K562 (cell line): ENCODE results near the gene SH3BGRL3. TPM values are rescaled to one million over a fixed set of nuclear protein-coding genes. Genes with fewer than 3 reads are reported as not detected.
A peak's percentile ranks its signal among the peaks of the same experiment; 100 is the strongest.

ENCODE experiments used
- BHLHE40 ChIP-seq: IDR thresholded peaks from 2 replicates; pipeline ENCODE4 v1.6.1; 2011; ENCODE audit warnings: low read length, improper control_type of control experiment
- BMI1 ChIP-seq: fragments of 150-350 bp; IDR thresholded peaks from 2 replicates; pipeline ENCODE4 v1.6.1; 2014; ENCODE audit warnings: low read length
- CBFA2T3 ChIP-seq: fragments of 450-650 bp; IDR thresholded peaks from 2 replicates; pipeline ENCODE4 v1.6.1; 2017
- CHAMP1 ChIP-seq: fragments of 450-650 bp; IDR thresholded peaks from 2 replicates; pipeline ENCODE4 v1.6.1; 2016; ENCODE audit warnings: mild to moderate bottlenecking
- CHD4 ChIP-seq: fragments of 200-600 bp; sonication (generic); IDR thresholded peaks from 3 replicates; pipeline ENCODE4 v1.6.1; 2012; ENCODE audit warnings: low read depth, mild to moderate bottlenecking, mixed read lengths, low read length, inconsistent platforms; ENCODE audit not compliant: insufficient read depth, insufficient replicate concordance, poor library complexity, severe bottlenecking
- CREB3 ChIP-seq: fragments of 450-650 bp; conservative IDR thresholded peaks from 2 replicates; pipeline ENCODE4 v1.6.1; 2016; ENCODE audit warnings: missing genetic modification characterization, low read depth, mild to moderate bottlenecking, missing compliant biosample characterization, moderate library complexity
- CXXC5 ChIP-seq: fragments of 250-450 bp; sonication (Bioruptor Pico); IDR thresholded peaks from 2 replicates; pipeline ENCODE4 v1.8.0; 2022; ENCODE audit warnings: inconsistent platforms, mild to moderate bottlenecking, moderate library complexity
- LEF1 ChIP-seq: fragments of 450-650 bp; IDR thresholded peaks from 2 replicates; pipeline ENCODE4 v1.6.1; 2016; ENCODE audit warnings: mild to moderate bottlenecking
- MLX ChIP-seq, 2 experiments: fragments of 450-650 bp in 1 of 2; sonication (generic) in 1 of 2; formaldehyde crosslinking; conservative IDR thresholded peaks; 2 replicates each; pipeline versions ENCODE4 v1.4.0 to v1.8.1; 2020 to 2022; ENCODE audit warnings: mild to moderate bottlenecking in 1 of 2, missing genetic modification reagents in 1 of 2
- NR2C1 ChIP-seq, 2 experiments: fragments of 450-650 bp; IDR thresholded peaks; 2 replicates each; pipeline ENCODE4 v1.6.1; 2017; ENCODE audit warnings: mild to moderate bottlenecking in 2 of 2, antibody characterized with exemption in 1 of 2, inconsistent platforms in 1 of 2, missing compliant biosample characterization in 1 of 2, missing genetic modification characterization in 1 of 2
- USF1 ChIP-seq: sonication (generic); formaldehyde crosslinking; IDR thresholded peaks from 2 replicates; pipeline ENCODE4 v1.9.0; 2022; ENCODE audit warnings: mild to moderate bottlenecking, missing genetic modification reagents
- ZBTB5 ChIP-seq: fragments of 450-650 bp; IDR thresholded peaks from 2 replicates; pipeline ENCODE4 v1.6.1; 2017; ENCODE audit warnings: antibody characterized with exemption
- ZNF12 ChIP-seq: sonication (generic); formaldehyde crosslinking; IDR thresholded peaks from 2 replicates; pipeline ENCODE4 v1.4.0; 2020; ENCODE audit warnings: mild to moderate bottlenecking, missing genetic modification reagents
- ZNF143 ChIP-seq: sonication (generic); formaldehyde crosslinking; IDR thresholded peaks from 2 replicates; pipeline ENCODE4 v1.9.0; 2022; ENCODE audit warnings: mild to moderate bottlenecking, missing genetic modification reagents
- ZNF146 ChIP-seq: IDR thresholded peaks from one replicate; pipeline ENCODE4 v1.6.1; 2018; ENCODE audit warnings: missing compliant biosample characterization; ENCODE audit not compliant: unreplicated experiment
- ZNF324 ChIP-seq: fragments of 250-450 bp; sonication (Bioruptor Pico); IDR thresholded peaks from 2 replicates; pipeline ENCODE4 v1.4.0; 2020; ENCODE audit warnings: mild to moderate bottlenecking
- ZNF395 ChIP-seq: fragments of 200-800 bp; sonication (Bioruptor generic); IDR thresholded peaks from 2 replicates; pipeline ENCODE4 v1.6.1; 2017; ENCODE audit warnings: missing genetic modification characterization, missing compliant biosample characterization
- polyA plus RNA-seq, 8 experiments: library from polyadenylated mRNA; depleted of rRNA in 4 of 8; stranded (reverse) in 5 of 8; unstranded in 3 of 8; fragments of >200 nt; fragmentation: Nextera tagmentation in 2 of 8; fragmentation: Illumina TruSeq in 1 of 8; extraction: Ambion mirVana in 2 of 8; extraction: Trizol in 1 of 8; gene quantifications; 2 replicates each; pipeline versions ENCODE4 v1.2.1 to v1.2.3, GENCODE V29; 2011 to 2014; ENCODE audit warnings: inconsistent platforms in 1 of 8, missing spikeins in 1 of 8
- total RNA-seq, 7 experiments: library from RNA; depleted of rRNA in 6 of 7; stranded (reverse); fragments of >200 nt in 6 of 7; fragmentation: Illumina TruSeq in 2 of 7; extraction: Trizol in 2 of 7; gene quantifications; 2 replicates each; pipeline versions ENCODE4 v1.2.1 to v1.2.3, GENCODE V29; 2011 to 2021; ENCODE audit warnings: low replicate concordance in 1 of 7

Gene SH3BGRL3
- total and polyA plus RNA-seq, 9 of the 15 experiments (the other 6 are each of a cell fraction or from before 2014, with no cell fraction given) = 30.3 to 140 (median 54.2) TPM

- no peak for TF ChIP-seq ZBTB5
- no peak for TF ChIP-seq CHAMP1
- TF ChIP-seq ZNF143 = peak; percentile 73
- TF ChIP-seq ZNF12 (CRISPR knock-in tag) = no peak
- 0 out of 2 replicates have a peak, but pooled peaks have one; percentile 49 for TF ChIP-seq LEF1
- TF ChIP-seq BMI1 = peak; percentile 92
- TF ChIP-seq CREB3 (tag) = 0 out of 2 replicates have a peak, but pooled peaks have one; percentile 28
- TF ChIP-seq CXXC5 (CRISPR knock-in tag) = no peak; the same call in 1 of the 2 replicates
- TF ChIP-seq CHD4 = no peak
- 0 out of 2 replicates have a peak, but pooled peaks have one; percentile 7 for TF ChIP-seq USF1 (CRISPR knock-in tag)
- no peak for TF ChIP-seq ZNF395 (CRISPR knock-in tag)
- TF ChIP-seq ZNF146 = no peak
- peak; percentile 97 for TF ChIP-seq BHLHE40
- no peak for TF ChIP-seq MLX (CRISPR knock-in tag; conservative IDR thresholded peaks at IDR 0.05)
- no peak for TF ChIP-seq CBFA2T3
- TF ChIP-seq NR2C1 (IDR thresholded peaks at IDR 0.05) = no peak
- TF ChIP-seq NR2C1 (tag; IDR thresholded peaks at IDR 0.05) = no peak
- no peak for TF ChIP-seq ZNF324 (CRISPR knock-in tag)
These were observed 26.7 kb downstream of the SH3BGRL3 start, which contains the start of gene UBXN11 (continued) for GRCh38 chr1:26306290-26307229.
